IMR-90 (cell line): Measurements from ENCODE around the gene RASGRF1. TPM values are rescaled to one million over a fixed set of nuclear protein-coding genes. Genes with fewer than 3 reads are reported as not detected.

Experiments used
- ATAC-seq: fragments of 200-7000 bp; cut with Tn5 transposase; 2 replicates; pipeline ENCODE4 v1.9.1; 2020; ENCODE audit warnings: low read depth, mild to moderate bottlenecking, moderate library complexity
- BruUV-seq: library from RNA; stranded (reverse); fragments of 400-500 nt; replicated peaks from 2 replicates; lab custom pipeline; 2021; lab: Mats Ljungman, UMichigan
- CTCF ChIA-PET: fragments of 300-600 bp; formaldehyde crosslinking; extraction: SDS; loops from one replicate; lab custom pipeline; 2021; ENCODE audit warnings: antibody characterized with exemption; lab: Yijun Ruan, JAX
- POLR2A ChIA-PET: fragments of 300-600 bp; sonication (Branson Sonifier 250); formaldehyde crosslinking; loops from one replicate; lab custom pipeline; 2022; ENCODE audit warnings: antibody characterized with exemption; ENCODE audit not compliant: unreplicated experiment; lab: Charles Lee
- DNase-seq: peaks from one replicate; pipeline ENCODE4 v3.0.0; 2013
- H2AFZ ChIP-seq: replicated peaks from 2 replicates; pipeline ENCODE3; 2013; ENCODE audit warnings: low read length, mild to moderate bottlenecking; ENCODE audit not compliant: poor library complexity
- H2AK5ac ChIP-seq: 2 replicates; pipeline ENCODE4 v1.6.1; 2013; ENCODE audit warnings: low read depth, low read length, inconsistent platforms
- H2AK9ac ChIP-seq: replicated peaks from 2 replicates; pipeline ENCODE3; 2013; ENCODE audit warnings: mild to moderate bottlenecking, low read depth, low read length, moderate library complexity; ENCODE audit not compliant: poor library complexity
- H2BK120ac ChIP-seq: 2 replicates; pipeline ENCODE4 v1.6.1; 2013; ENCODE audit warnings: low read depth, low read length, inconsistent platforms
- H2BK15ac ChIP-seq: 3 replicates; pipeline ENCODE4 v1.6.1; 2013; ENCODE audit warnings: low read depth, low read length, inconsistent platforms
- H2BK20ac ChIP-seq: 2 replicates; pipeline ENCODE4 v1.6.1; 2013; ENCODE audit warnings: low read depth, mild to moderate bottlenecking, inconsistent platforms, low read length, moderate library complexity
- H2BK5ac ChIP-seq: 2 replicates; pipeline ENCODE4 v1.6.1; 2013; ENCODE audit warnings: mild to moderate bottlenecking, low read depth, low read length, inconsistent platforms; ENCODE audit not compliant: poor library complexity, severe bottlenecking
- H3K14ac ChIP-seq: replicated peaks from 2 replicates; pipeline ENCODE4 v1.6.1; 2013; ENCODE audit warnings: low read depth, low read length, inconsistent platforms
- H3K18ac ChIP-seq: 2 replicates; pipeline ENCODE4 v1.6.1; 2013; ENCODE audit warnings: low read depth, low read length, control low read depth
- H3K23ac ChIP-seq: 2 replicates; pipeline ENCODE4 v1.6.1; 2013; ENCODE audit warnings: low read depth, low read length, inconsistent platforms
- H3K27ac ChIP-seq: 2 replicates; pipeline ENCODE4 v1.5.1; 2013; ENCODE audit warnings: mild to moderate bottlenecking, control low read depth, low read length; ENCODE audit not compliant: insufficient read depth
- H3K27me3 ChIP-seq: 2 replicates; pipeline ENCODE4 v1.6.1; 2013; ENCODE audit warnings: low read length; ENCODE audit not compliant: control insufficient read depth, insufficient read depth
- H3K36me3 ChIP-seq: 2 replicates; pipeline ENCODE4 v1.6.1; 2013; ENCODE audit warnings: low read length, mixed read lengths; ENCODE audit not compliant: control insufficient read depth, insufficient read depth
- H3K4ac ChIP-seq: 2 replicates; pipeline ENCODE4 v1.6.1; 2013; ENCODE audit warnings: low read depth, low read length, inconsistent platforms
- H3K4me1 ChIP-seq: 2 replicates; pipeline ENCODE4 v1.6.1; 2013; ENCODE audit warnings: low read length, mixed read lengths; ENCODE audit not compliant: control insufficient read depth, insufficient read depth
- H3K4me2 ChIP-seq: 2 replicates; pipeline ENCODE4 v1.6.1; 2013; ENCODE audit warnings: low read depth, mild to moderate bottlenecking, control low read depth, low read length, moderate library complexity
- H3K4me3 ChIP-seq: 2 replicates; pipeline ENCODE4 v1.5.1; 2013; ENCODE audit warnings: low read depth, mild to moderate bottlenecking, control low read depth, low read length, moderate library complexity; ENCODE audit not compliant: insufficient read depth
- H3K56ac ChIP-seq: 2 replicates; pipeline ENCODE4 v1.6.1; 2013; ENCODE audit warnings: low read length, inconsistent platforms; ENCODE audit not compliant: insufficient read depth; ENCODE audit errors: extremely low read depth
- H3K79me1 ChIP-seq, 2 experiments: 2 replicates each; pipeline ENCODE4 v1.6.1; 2013; ENCODE audit warnings: low read length in 2 of 2, inconsistent platforms in 1 of 2, low read depth in 1 of 2
- H3K9ac ChIP-seq: 2 replicates; pipeline ENCODE4 v1.6.1; 2013; ENCODE audit warnings: low read depth, low read length, control low read depth
- H3K9me1 ChIP-seq: 2 replicates; pipeline ENCODE4 v1.6.1; 2013; ENCODE audit warnings: low read length, inconsistent platforms; ENCODE audit not compliant: insufficient read depth
- H3K9me3 ChIP-seq: 2 replicates; pipeline ENCODE4 v1.6.1; 2013; ENCODE audit warnings: low read length; ENCODE audit not compliant: control insufficient read depth, insufficient read depth
- H4K20me1 ChIP-seq: 2 replicates; pipeline ENCODE4 v1.6.1; 2013; ENCODE audit warnings: low read length, inconsistent platforms; ENCODE audit not compliant: insufficient read depth
- H4K5ac ChIP-seq: 2 replicates; pipeline ENCODE4 v1.6.1; 2013; ENCODE audit warnings: mild to moderate bottlenecking, low read depth, low read length, control low read depth
- H4K8ac ChIP-seq, 2 experiments: 2 replicates each; pipeline ENCODE4 v1.6.1; 2013; ENCODE audit warnings: low read depth in 2 of 2, low read length in 2 of 2, control low read depth in 1 of 2, inconsistent platforms in 1 of 2
- H4K91ac ChIP-seq: 2 replicates; pipeline ENCODE4 v1.6.1; 2013; ENCODE audit warnings: low read depth, low read length, inconsistent platforms; ENCODE audit not compliant: insufficient read depth
- FOS ChIP-seq: fragments of 150-350 bp; IDR thresholded peaks from 2 replicates; pipeline ENCODE4 v1.6.1; 2016; ENCODE audit warnings: low read depth, low read length
- MXI1 ChIP-seq: IDR thresholded peaks from 2 replicates; pipeline ENCODE4 v1.6.1; 2012; ENCODE audit warnings: low read depth, mild to moderate bottlenecking, low read length, moderate library complexity, borderline replicate concordance
- SMC3 ChIP-seq: fragments of 150-350 bp; IDR thresholded peaks from 2 replicates; pipeline ENCODE4 v1.6.1; 2016; ENCODE audit warnings: low read depth, mild to moderate bottlenecking, antibody characterized with exemption, low read length, moderate library complexity
- USF2 ChIP-seq: fragments of 150-350 bp; IDR thresholded peaks from 2 replicates; pipeline ENCODE4 v1.6.1; 2017; ENCODE audit warnings: mild to moderate bottlenecking, antibody characterized with exemption, low read length, low read depth
- WGBS, 2 experiments: methylation state at CpG; one replicate each; pipeline versions ENCODE4 v1.1.5 to v1.1.7; 2013; ENCODE audit warnings: missing lambda C conversion rate in 2 of 2; ENCODE audit not compliant: insufficient read length in 1 of 2; ENCODE audit errors: extremely low coverage in 2 of 2; 5-methylcytosine and 5-hydroxymethylcytosine counted together
- dilution Hi-C: fragments of 300-500 bp; cut with HindIII; formaldehyde crosslinking; loops from one replicate; pipeline ENCODE4 v1.14.3; 2018; ENCODE audit warnings: low sequenced_read_pairs; ENCODE audit not compliant: unreplicated experiment
- in situ Hi-C: fragments of 300-500 bp; cut with MboI; formaldehyde crosslinking; loops from 3 replicates; pipeline ENCODE4 v1.14.3; 2019; ENCODE audit warnings: low sequenced_read_pairs, inconsistent platforms, mixed read lengths
- intact Hi-C: fragments of 100-400 bp; cut with micrococcal nuclease; formaldehyde crosslinking; loops from 2 replicates; pipeline ENCODE4 v1.10.0; 2022
- polyA plus RNA-seq, 3 experiments: library from polyadenylated mRNA; depleted of rRNA; stranded (reverse); fragments of >200 nt; gene quantifications; 2 replicates each; pipeline ENCODE4 v1.2.3, GENCODE V29; 2012; ENCODE audit warnings: low replicate concordance in 1 of 3
- total RNA-seq: library from RNA; depleted of rRNA; stranded (reverse); fragments of >200 nt; gene quantifications from 2 replicates; pipeline ENCODE4 v1.2.3, GENCODE V29; 2012

The RASGRF1 gene
- total and polyA plus RNA-seq, 2 of the 4 experiments (the other 2 are of a cell fraction) = under 0.01 to 0.15 TPM

DNA sequence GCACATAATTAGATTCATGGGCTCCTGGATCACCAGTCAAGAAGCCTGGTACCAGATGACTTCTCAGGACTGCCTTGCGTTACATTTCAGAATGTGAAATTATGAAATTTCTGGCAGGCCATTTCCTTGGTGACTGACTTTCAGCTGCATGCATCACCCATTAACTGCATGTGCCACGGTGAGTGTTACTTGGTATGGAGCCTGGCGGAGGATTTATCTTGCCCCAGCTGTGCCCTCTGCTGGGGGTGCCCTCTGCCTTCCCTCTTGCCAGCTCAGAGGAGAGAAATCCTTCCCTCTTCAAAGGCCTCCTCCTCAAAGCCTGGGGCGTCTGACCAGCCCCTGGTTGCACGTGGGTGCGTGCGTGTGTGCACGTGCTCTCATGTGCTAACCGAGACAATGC, 88.0 kb downstream of the RASGRF1 start:
- Histone ChIP-seq H4K8ac (peak overlapping the region in 1 of 2 experiments; percentile 80; a peak in 1 of 4 replicates), H3K4me2 (no peak overlapping the region), H4K20me1 (no peaks in the 10 kb centered on the region), H3K27ac (no peak overlapping the region), H4K91ac (peak overlapping the region; percentile 93; the same call in 1 of the 2 replicates), H3K56ac (no peak overlapping the region), H3K4ac (peak overlapping the region; percentile 85), H3K4me3 (no peak overlapping the region), H3K9me3 (no peaks in the 10 kb centered on the region), H3K18ac (peak overlapping the region; percentile 12; the same call in 1 of the 2 replicates), H2BK15ac (peak overlapping the region; percentile 97; the same call in 1 of the 3 replicates), H2BK20ac (peak overlapping the region; percentile 86; the same call in 1 of the 2 replicates), H2BK120ac (peak overlapping the region; percentile 89; the same call in 1 of the 2 replicates), H3K36me3 (no peaks in the 10 kb centered on the region), H3K79me1 (no peaks in the 10 kb centered on the region; a peak in 1 of 4 replicates), H4K5ac (peak overlapping the region; percentile 20; the same call in 1 of the 2 replicates), H2AK9ac (peak overlapping the region; percentile 12), H2AFZ (no peak overlapping the region), H3K4me1 (peaks cover 15% of the 10 kb centered on the region), H3K9me1 (peaks cover 23% of the 10 kb centered on the region), H3K14ac (peak overlapping the region; percentile 39; the same call in 1 of the 2 replicates), H3K9ac (no peak overlapping the region), H3K27me3 (no peaks in the 10 kb centered on the region; the same call in 1 of the 2 replicates), H3K23ac (no peak overlapping the region), H2AK5ac (peak overlapping the region; percentile 89), H2BK5ac (peak overlapping the region; percentile 86)
- intact Hi-C loops (no loop called here), dilution Hi-C loops (no loop called here), in situ Hi-C loops (no loop called here)
- ATAC-seq = no peak
- TF ChIP-seq USF2 = no peak
- no peak for TF ChIP-seq SMC3
- no peak for TF ChIP-seq MXI1
- TF ChIP-seq FOS = no peak
- ChIA-PET CTCF (no interaction called here), POLR2A (no interaction called here)
- WGBS, 2 experiments = 94% methylated on average over 6 of the region's 9 CpGs; no CpG with 5 or more reads in 1 of the 2 experiments
- no peak for DNase-seq
- no TSS peak for BruUV-seq
